CD4-positive, alpha-beta T cell treated with Interleukin-17A for 1 hour (primary cell): Measurements from ENCODE around the gene EEIG2.
A peak's percentile ranks its signal among the peaks of the same experiment; 100 is the strongest.

ENCODE experiments used
- DNase-seq: peaks from one replicate; pipeline ENCODE4 v3.0.0-alpha.2; 2020

Gene EEIG2

GRCh38 chr1:108551137-108551862 is 8.6 kb upstream of the EEIG2 start:
- DNase-seq = no peak

GRCh38 chr1:108553905-108554304 is 6.0 kb upstream of the EEIG2 start:
- DNase-seq = no peak

DNA sequence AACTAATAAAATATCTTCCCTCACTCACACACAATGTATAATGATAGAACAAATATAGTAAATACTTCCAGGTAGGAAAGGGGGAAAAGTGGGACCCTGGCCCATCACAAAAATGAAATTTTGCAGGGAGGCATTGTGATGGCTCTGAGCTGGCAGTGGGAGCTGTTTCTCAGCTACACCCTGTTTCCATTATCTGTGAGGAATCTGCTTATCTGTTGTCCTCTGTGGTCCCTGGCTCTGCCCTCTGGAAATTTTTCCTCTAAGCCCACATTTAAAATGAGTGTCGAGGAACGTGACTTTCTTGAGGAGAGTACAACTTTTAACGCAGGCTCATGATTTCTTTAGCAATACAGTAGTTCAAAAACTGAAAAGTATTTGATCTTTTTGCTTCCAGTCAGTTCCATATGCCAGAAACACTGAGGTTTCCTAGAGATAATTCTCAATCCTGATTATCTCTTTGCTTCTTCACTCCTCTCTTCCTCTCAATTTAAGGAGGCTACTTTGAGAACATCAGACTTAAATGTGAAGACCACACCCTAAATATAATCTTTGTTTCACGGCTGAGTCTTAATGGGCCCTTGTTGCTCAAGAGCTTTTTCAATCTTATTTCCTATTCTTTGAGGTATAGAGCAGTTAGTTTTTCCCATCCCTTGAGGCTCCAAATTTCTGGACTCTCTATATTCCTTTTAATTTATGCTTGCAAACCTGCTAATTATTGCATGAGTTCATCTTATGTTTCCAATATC is 5.0 kb upstream of the EEIG2 start:
- no peak for DNase-seq

DNA sequence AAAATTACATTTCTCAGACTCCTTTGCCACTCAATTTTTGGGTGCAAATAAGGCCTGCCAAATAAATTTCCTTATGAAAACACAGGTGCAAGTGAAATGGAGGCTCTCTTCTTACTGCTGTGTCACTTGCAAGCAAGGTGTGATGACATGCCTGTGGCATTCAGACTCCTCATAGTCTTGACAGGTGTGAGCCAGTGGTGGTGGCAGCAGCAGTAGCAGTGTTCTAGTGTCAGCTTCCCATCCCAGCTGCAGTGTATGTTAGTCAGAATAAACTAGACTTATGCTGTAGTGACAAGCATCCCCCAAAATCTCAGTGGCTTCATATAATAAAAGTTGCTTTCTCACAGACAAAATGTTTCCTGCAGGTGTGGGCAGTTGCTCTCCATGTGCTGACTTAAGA is 3.8 kb upstream of the EEIG2 start:
- no peak for DNase-seq

- DNase-seq = peak; percentile 27
These were observed 3.4 kb upstream of the EEIG2 start for GRCh38 chr1:108556499-108556898.

DNA sequence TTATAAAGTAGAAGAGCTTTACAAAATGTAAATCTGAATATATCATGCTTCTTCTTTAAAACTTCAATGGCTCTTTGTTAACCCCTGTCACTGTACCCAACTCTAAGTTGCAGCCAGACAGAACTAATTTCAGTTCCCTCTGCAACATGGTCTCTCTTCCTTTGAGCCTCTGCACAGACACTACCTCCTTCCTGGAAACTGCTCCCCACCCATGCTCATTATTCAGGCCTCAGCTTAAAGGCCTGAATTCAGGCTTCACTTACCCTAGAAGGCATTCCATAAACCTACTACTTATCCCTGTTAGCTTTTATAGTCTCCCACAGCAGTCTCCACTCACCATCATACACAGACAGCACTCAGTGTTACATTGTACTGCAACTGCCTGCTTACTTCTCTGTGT is 2.6 kb upstream of the EEIG2 start:
- no peak for DNase-seq

DNA sequence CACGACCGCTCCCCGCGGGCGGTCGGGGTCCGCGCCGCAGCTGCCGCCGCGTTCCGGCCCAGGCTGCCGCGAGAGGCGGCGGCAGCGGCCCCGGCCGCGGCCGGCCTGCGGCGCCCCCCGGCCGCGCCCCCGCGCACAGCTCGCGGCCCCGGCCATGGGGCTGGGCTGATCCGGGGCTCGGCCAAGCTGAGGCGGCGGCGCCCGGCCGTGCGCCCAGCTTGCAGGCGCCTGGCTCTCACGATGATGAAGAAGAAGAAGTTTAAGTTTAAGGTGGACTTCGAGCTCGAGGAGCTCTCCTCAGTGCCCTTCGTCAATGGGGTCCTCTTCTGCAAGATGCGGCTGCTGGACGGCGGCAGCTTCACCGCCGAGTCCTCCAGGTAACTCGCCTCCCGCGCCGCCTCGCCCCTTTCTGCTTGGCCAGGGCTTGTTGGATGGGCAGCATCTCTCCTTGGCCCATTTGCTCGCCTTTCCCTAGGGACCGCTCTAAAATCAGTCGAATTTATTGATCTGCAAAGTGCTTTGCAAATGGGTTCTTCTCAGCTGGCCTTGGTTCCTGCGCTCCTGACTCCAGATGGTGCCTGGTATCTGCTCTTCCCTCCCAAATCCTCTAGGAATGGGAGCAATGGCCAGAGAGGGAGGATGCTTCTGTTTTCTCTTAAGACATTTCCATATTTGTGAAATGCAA is 431 bp downstream of the EEIG2 start:
- DNase-seq = peak; percentile 30

DNA sequence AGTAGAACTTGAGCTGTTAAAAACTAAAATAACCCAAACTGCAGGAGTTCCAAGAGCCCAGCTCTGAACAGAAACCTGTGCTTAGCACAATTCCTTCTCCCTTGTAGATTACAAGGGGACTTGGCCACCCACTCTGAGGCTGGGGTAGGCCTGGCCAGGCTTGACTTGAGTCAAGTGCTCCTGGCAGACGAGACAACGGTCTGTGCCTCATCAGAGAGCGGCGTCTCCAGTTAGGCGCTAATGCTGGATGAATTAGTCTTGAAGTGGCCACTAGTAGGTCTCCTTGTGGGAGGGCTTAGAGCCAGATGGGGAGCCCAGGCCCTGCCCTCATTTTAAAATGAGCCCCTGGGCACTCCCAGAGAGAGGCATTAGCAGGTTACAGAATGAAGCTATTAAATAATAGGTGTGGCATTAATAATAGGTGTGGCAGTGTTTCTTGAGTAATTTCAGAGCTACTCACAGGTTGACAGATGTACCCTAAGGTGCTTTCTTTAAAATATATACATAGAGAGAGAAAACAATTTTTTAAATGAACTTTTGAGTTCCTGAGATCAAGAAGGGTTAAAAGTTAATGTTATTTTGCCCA is 1.1 kb downstream of the EEIG2 start:
- DNase-seq = peak; percentile 71

GRCh38 chr1:108561689-108562326 is 1.9 kb downstream of the EEIG2 start:
- peak; percentile 88 for DNase-seq

GRCh38 chr1:108563808-108564207 is 3.9 kb downstream of the EEIG2 start:
- no peak for DNase-seq

DNA sequence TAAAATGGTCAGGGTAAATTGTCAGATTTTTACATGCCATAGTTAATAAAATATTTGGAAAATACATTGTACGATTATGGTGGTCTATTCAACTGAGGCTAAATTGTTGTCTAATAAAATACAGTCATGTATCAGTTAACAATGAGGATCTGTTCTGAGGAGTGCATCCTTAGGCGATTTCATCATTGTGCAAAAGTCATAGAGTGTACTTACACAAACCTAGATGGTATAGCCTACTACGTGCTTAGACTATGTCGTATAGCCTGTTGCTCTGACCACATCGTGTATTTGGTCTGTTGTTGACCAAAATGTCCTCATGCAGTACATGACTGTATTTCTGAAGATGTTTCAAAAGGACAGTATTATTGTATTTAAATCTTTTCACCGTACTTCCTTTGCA is 5.2 kb downstream of the EEIG2 start:
- no peak for DNase-seq

DNA sequence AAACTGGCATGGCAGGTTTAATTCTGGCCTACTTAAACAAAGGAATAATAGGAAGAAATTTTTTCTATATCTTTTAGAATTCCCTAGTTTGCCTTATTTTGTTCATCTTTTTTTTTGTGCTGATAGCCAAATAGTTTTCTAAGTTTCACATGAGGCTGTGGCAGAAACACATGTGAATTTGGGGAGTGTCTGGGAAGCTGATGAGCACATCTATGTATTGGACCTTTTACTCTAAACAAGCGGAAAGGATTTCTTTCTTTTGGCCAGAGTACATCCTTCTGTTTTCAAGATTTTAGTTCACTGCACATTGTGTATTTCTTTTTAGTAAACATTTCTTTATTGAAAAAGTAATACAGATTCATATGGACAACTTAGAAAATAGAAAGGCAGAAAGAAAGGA is 5.6 kb downstream of the EEIG2 start:
- no peak for DNase-seq

GRCh38 chr1:108568589-108568988 is 8.7 kb downstream of the EEIG2 start:
- no peak for DNase-seq

GRCh38 chr1:108569097-108569728 is 9.3 kb downstream of the EEIG2 start:
- no peak for DNase-seq

DNA sequence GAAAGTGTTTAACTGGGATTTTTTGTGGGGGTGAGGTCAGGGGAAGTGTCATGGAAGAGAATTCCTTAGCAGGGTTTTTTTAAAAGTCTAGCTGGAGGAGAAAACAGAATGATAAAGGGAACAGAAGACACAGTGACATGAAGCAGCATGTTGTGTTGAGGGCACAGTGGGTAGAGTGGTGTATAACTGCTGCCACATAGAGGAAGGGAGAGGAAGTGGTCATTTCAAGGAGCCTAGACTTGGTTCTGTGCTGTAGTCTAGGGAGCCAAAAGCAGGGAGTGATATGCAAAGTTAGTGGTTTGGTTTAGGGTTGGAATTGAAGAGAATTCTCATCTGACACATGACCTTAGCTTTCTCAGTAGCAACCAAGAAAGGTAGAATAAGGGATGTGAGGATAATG is 10.2 kb downstream of the EEIG2 start:
- DNase-seq = peak; percentile 63

- DNase-seq = no peak
These were observed 11.1 kb downstream of the EEIG2 start for GRCh38 chr1:108570998-108571401.

- DNase-seq = no peak
These were observed 12.3 kb downstream of the EEIG2 start for GRCh38 chr1:108572182-108572581.

DNA sequence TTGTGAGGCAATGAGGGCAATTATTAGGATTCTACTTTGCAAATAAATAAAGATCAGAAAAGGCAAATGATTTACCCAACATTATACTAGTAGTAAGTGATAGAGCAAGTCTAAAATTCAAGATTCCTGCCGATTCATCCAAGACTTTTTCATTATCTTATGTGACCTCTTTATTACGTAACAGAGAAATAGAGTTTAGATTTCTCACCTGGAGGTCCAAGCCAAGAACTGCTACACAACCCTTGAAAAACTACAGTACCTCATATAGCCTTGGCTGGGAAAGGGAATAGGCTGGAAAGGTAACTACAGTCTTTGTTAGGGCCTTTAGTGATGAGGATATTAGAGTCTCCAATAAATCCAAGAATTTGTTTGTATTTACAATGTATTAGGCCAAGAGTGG is 13.3 kb downstream of the EEIG2 start:
- no peak for DNase-seq

- no peak for DNase-seq
These were observed 14.1 kb downstream of the EEIG2 start for GRCh38 chr1:108574008-108574407.

GRCh38 chr1:108575375-108575774 is 15.5 kb downstream of the EEIG2 start:
- no peak for DNase-seq

DNA sequence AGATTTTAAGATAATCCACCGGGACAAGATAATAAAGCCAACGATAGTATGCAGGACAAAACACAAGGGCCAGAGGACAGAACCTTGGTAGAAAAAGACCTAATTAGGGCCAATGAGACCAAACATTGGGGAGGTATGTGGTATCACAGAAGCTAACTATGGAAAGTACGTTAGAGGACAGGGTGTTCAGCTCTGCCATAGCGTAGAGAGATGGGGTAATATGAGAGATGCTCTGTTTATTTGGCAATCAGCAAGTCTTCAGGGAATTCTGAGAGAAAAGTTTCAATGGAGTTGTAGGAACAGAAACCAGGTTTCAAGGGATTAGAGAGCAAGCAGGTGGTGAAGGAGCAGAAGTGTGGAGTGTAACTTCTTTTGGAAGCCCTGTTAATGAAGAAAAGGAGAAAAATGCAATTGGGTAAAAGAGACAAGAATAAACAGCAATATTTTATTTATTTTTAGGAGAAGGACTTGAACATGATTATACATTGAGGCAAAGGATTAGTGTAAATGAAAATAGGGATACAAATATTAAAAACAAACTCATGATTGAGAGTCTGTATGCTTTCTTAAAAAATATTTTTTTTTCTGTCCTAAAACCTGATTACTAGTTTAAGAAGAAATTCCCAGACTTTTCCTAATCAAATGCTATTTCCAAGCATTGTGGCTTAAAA is 24.0 kb downstream of the EEIG2 start:
- no peak for DNase-seq

GRCh38 chr1:108584428-108584856 is 24.5 kb downstream of the EEIG2 start:
- DNase-seq = no peak
